HEK293 (cell line): ENCODE results near the gene IQSEC1.

Experiments
- CTCF ChIA-PET: fragments of 350-600 bp; formaldehyde crosslinking; extraction: SDS; loops from one replicate; lab custom pipeline; 2021; ENCODE audit warnings: antibody characterized with exemption; lab: Yijun Ruan, JAX
- POLR2A ChIA-PET: fragments of 300-600 bp; formaldehyde crosslinking; extraction: SDS; loops from one replicate; lab custom pipeline; 2020; ENCODE audit warnings: antibody characterized with exemption, inconsistent platforms; lab: Yijun Ruan, JAX
- H3K27ac ChIP-seq: fragments of 200-500 bp; sonication (Bioruptor generic); 2 replicates; pipeline ENCODE4 v1.5.1; 2014; ENCODE audit warnings: low read depth, low read length, control low read depth, inconsistent platforms; ENCODE audit errors: extremely low read depth
- H3K36me3 ChIP-seq, 2 experiments: fragments of 200-500 bp in 1 of 2; sonication (Bioruptor generic) in 1 of 2; 1 replicate in 1 of 2; 2 replicates in 1 of 2; pipeline ENCODE4 v1.5.1; 2014 to 2017; ENCODE audit warnings: inconsistent platforms in 2 of 2, low read length in 2 of 2; ENCODE audit not compliant: control insufficient read depth in 2 of 2, insufficient read depth in 1 of 2
- H3K4me1 ChIP-seq: fragments of 200-500 bp; sonication (Bioruptor generic); 2 replicates; pipeline ENCODE4 v1.5.1; 2014; ENCODE audit warnings: mild to moderate bottlenecking, low read length, inconsistent platforms; ENCODE audit not compliant: control insufficient read depth, insufficient read depth
- H3K4me3 ChIP-seq: 2 replicates; pipeline ENCODE4 v1.5.1; 2011; ENCODE audit warnings: low read depth, mild to moderate bottlenecking, control low read depth, low read length, moderate library complexity
- H3K9me3 ChIP-seq: fragments of 200-500 bp; sonication (Bioruptor generic); 2 replicates; pipeline ENCODE4 v1.5.1; 2014; ENCODE audit warnings: low read depth, low read length, inconsistent platforms; ENCODE audit not compliant: control insufficient read depth, insufficient read depth
- HOXC10 ChIP-seq: sonication (generic); formaldehyde crosslinking; IDR thresholded peaks from 2 replicates; pipeline ENCODE4 v1.8.1; 2023; ENCODE audit warnings: mild to moderate bottlenecking, missing genetic modification reagents
- IKZF3 ChIP-seq: fragments of 450-650 bp; IDR thresholded peaks from 2 replicates; pipeline ENCODE4 v1.5.0; 2018; ENCODE audit warnings: missing biosample characterization, mild to moderate bottlenecking, missing genetic modification characterization, moderate library complexity
- ZBTB17 ChIP-seq: fragments of 450-650 bp; formaldehyde crosslinking; IDR thresholded peaks from 2 replicates; pipeline ENCODE4 v1.5.1; 2016; ENCODE audit warnings: missing biosample characterization, missing genetic modification characterization
- ZEB2 ChIP-seq: fragments of 450-650 bp; formaldehyde crosslinking; IDR thresholded peaks from 2 replicates; pipeline ENCODE4 v1.5.1; 2016; ENCODE audit warnings: missing biosample characterization, missing genetic modification characterization
- ZIC2 ChIP-seq: fragments of 450-650 bp; formaldehyde crosslinking; IDR thresholded peaks from 2 replicates; pipeline ENCODE4 v1.5.1; 2016; ENCODE audit warnings: missing biosample characterization, missing genetic modification characterization
- ZNF223 ChIP-seq: fragments of 450-650 bp; formaldehyde crosslinking; IDR thresholded peaks from 2 replicates; pipeline ENCODE4 v1.5.1; 2016; ENCODE audit warnings: missing biosample characterization, missing genetic modification characterization
- ZNF292 ChIP-seq: fragments of 450-650 bp; formaldehyde crosslinking; IDR thresholded peaks from 2 replicates; pipeline ENCODE4 v1.5.1; 2016; ENCODE audit warnings: low read depth, missing biosample characterization, missing genetic modification characterization, borderline replicate concordance
- ZNF529 ChIP-seq: fragments of 450-650 bp; formaldehyde crosslinking; IDR thresholded peaks from 2 replicates; pipeline ENCODE4 v1.5.1; 2017; ENCODE audit warnings: missing genetic modification characterization, missing biosample characterization; ENCODE audit not compliant: insufficient replicate concordance
- ZNF544 ChIP-seq: fragments of 450-650 bp; formaldehyde crosslinking; IDR thresholded peaks from 2 replicates; pipeline ENCODE4 v1.5.0; 2017; ENCODE audit warnings: missing biosample characterization, missing genetic modification characterization
- ZNF585B ChIP-seq: fragments of 450-650 bp; formaldehyde crosslinking; IDR thresholded peaks from 2 replicates; pipeline ENCODE4 v1.5.1; 2016; ENCODE audit warnings: missing biosample characterization, missing genetic modification characterization
- ZNF768 ChIP-seq: fragments of 450-650 bp; formaldehyde crosslinking; IDR thresholded peaks from 2 replicates; pipeline ENCODE4 v1.5.1; 2018; ENCODE audit warnings: missing biosample characterization, mild to moderate bottlenecking, missing genetic modification characterization
- ZNF792 ChIP-seq: fragments of 450-650 bp; formaldehyde crosslinking; IDR thresholded peaks from 2 replicates; pipeline ENCODE4 v1.5.1; 2016; ENCODE audit warnings: missing biosample characterization, missing genetic modification characterization
- ZSCAN30 ChIP-seq: fragments of 450-650 bp; IDR thresholded peaks from 2 replicates; pipeline ENCODE4 v1.5.1; 2018; ENCODE audit warnings: missing biosample characterization, mild to moderate bottlenecking, missing genetic modification characterization, moderate library complexity
- TF ChIP-seq, protein P1 (sequence below): fragments of 450-650 bp; formaldehyde crosslinking; IDR thresholded peaks from 2 replicates; pipeline ENCODE4 v1.5.1; 2016; ENCODE audit warnings: missing biosample characterization, missing genetic modification characterization
- TF ChIP-seq, protein P2 (sequence below): fragments of 450-650 bp; formaldehyde crosslinking; IDR thresholded peaks from 2 replicates; pipeline ENCODE4 v1.5.1; 2017; ENCODE audit warnings: missing biosample characterization, mild to moderate bottlenecking, missing genetic modification characterization, moderate library complexity
- TF ChIP-seq, protein P3 (sequence below): fragments of 450-650 bp; IDR thresholded peaks from 2 replicates; pipeline ENCODE4 v1.5.1; 2018; ENCODE audit warnings: missing biosample characterization, missing genetic modification characterization
- TF ChIP-seq, protein P4 (sequence below): fragments of 450-650 bp; IDR thresholded peaks from 2 replicates; pipeline ENCODE4 v1.5.1; 2018; ENCODE audit warnings: missing biosample characterization, mild to moderate bottlenecking, missing genetic modification characterization

Gene IQSEC1

DNA sequence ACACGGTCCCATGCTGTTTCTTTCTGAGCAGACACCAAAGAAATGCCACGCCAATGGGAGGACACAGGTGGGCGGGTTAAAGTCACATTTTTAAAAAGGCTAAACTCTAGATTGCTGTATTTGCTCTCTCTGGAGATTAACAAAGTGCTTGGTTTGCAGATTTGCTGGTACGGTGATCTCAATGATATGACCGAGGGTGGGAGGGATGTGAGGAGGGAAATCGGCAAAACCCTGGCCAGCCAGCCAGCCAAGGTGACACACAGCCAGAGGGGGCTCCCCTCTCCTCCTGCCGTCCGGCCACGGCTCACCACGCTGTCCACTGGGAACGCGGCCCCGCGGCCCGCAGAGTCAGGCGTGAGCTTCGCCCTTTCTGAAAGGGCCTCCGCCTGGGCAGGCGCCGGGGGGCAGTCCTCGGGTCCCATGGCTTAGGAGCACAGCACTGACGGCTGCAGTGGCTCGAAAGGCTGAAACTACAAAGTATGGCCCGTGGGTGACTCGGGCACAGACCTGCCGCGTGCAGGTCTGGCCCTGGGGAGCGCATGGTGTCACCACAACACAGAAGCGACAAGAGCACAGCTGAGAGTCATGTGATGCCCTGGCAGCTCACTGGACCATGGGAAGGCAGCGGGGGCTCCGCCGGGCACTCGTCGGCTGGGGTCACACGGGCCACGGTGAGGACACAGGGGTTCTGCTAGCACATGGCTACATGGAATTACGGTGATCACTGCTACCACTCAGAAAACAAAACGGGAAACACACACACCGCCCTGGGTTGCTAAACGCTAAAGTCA, 174.1 kb downstream of the IQSEC1 start:
- H3K27ac ChIP-seq: no peak overlapping the region
- no peak overlapping the region for H3K4me3 ChIP-seq

DNA sequence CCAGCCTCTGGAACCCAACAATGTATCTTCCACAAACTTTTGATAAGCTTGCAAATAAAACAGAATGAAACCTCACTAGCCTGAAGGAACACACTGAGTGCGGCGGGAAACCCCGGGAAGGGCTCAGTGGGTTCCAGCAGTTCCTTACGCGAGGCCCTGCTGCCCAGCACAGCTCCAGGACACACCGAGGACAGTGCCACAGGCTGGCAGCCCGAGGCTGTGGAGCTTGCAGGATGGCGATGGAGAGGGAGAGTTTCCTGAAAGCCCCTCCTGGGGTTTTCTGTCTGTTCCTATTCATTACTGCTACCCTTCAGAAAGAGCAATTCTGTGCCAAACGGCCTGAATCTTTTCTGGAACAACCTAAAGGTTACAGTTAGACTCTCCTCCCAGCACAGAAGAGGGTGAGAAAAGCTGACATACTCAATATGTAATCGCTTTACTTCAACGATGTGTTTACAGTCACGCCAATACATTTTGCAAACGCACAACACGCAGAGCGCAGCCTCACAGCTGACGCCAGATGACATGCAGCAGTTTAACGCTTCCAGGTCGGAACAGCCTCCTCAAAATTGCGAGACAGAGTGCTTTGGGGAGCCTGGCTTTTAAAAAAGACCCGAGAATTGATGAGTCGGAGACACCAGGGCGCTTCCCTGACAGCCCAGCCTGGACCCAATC, 174.8 kb downstream of the IQSEC1 start:
- Histone ChIP-seq H3K4me1 (no peaks in the 10 kb centered on the region), H3K36me3 (peaks cover 0 to 36% of the 10 kb centered on the region in 2 experiments; a peak in 1 of 3 replicates), H3K4me3 (no peak overlapping the region), H3K27ac (no peak overlapping the region), H3K9me3 (no peaks in the 10 kb centered on the region)
- POLR2A ChIA-PET: no interaction called here
- CTCF ChIA-PET: interaction anchor here (1.3 kb wide), 1 partner anchor 85 kb away, joined by 7 read pairs; no protein-coding TSS in a partner anchor
- TF ChIP-seq ZSCAN30: no peak
- TF ChIP-seq ZNF544 (tag by site-specific recombination): no peak
- no peak for TF ChIP-seq ZNF529 (tag by site-specific recombination)
- TF ChIP-seq IKZF3: no peak
- TF ChIP-seq, protein P1, sequence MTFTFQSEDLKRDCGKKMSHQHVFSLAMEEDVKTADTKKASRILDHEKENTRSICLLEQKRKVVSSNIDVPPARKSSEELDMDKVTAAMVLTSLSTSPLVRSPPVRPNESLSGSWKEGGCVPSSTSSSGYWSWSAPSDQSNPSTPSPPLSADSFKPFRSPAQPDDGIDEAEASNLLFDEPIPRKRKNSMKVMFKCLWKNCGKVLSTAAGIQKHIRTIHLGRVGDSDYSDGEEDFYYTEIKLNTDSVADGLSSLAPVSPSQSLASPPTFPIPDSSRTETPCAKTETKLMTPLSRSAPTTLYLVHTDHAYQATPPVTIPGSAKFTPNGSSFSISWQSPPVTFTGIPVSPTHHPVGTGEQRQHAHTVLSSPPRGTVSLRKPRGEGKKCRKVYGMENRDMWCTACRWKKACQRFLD: no peak
- no peak for TF ChIP-seq ZNF585B
- TF ChIP-seq, protein P2, sequence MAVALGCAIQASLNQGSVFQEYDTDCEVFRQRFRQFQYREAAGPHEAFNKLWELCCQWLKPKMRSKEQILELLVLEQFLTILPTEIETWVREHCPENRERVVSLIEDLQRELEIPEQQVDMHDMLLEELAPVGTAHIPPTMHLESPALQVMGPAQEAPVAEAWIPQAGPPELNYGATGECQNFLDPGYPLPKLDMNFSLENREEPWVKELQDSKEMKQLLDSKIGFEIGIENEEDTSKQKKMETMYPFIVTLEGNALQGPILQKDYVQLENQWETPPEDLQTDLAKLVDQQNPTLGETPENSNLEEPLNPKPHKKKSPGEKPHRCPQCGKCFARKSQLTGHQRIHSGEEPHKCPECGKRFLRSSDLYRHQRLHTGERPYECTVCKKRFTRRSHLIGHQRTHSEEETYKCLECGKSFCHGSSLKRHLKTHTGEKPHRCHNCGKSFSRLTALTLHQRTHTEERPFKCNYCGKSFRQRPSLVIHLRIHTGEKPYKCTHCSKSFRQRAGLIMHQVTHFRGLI (tag by site-specific recombination): no peak
- TF ChIP-seq ZIC2: peak; percentile 66

More for the DNA sequence above, 174.1 kb downstream of the IQSEC1 start:
- no peaks in the 10 kb centered on the region for H3K4me1 ChIP-seq
- H3K36me3 ChIP-seq: peaks cover 0 to 36% of the 10 kb centered on the region in 2 experiments; a peak in 1 of 3 replicates
- CTCF ChIA-PET: interaction anchor here (1.1 to 2.7 kb wide), 3 partner anchors 7 to 85 kb away, joined by 3 to 10 read pairs (median 7); no protein-coding TSS in a partner anchor
- no peak for TF ChIP-seq HOXC10 (CRISPR knock-in tag)
- TF ChIP-seq, protein P3, sequence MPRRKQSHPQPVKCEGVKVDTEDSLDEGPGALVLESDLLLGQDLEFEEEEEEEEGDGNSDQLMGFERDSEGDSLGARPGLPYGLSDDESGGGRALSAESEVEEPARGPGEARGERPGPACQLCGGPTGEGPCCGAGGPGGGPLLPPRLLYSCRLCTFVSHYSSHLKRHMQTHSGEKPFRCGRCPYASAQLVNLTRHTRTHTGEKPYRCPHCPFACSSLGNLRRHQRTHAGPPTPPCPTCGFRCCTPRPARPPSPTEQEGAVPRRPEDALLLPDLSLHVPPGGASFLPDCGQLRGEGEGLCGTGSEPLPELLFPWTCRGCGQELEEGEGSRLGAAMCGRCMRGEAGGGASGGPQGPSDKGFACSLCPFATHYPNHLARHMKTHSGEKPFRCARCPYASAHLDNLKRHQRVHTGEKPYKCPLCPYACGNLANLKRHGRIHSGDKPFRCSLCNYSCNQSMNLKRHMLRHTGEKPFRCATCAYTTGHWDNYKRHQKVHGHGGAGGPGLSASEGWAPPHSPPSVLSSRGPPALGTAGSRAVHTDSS (tag by site-specific recombination): no peak
- TF ChIP-seq ZNF792 (tag by site-specific recombination): no peak
- TF ChIP-seq ZNF292 (tag by site-specific recombination): no peak
- POLR2A ChIA-PET: no interaction called here
- H3K9me3 ChIP-seq: no peaks in the 10 kb centered on the region

DNA sequence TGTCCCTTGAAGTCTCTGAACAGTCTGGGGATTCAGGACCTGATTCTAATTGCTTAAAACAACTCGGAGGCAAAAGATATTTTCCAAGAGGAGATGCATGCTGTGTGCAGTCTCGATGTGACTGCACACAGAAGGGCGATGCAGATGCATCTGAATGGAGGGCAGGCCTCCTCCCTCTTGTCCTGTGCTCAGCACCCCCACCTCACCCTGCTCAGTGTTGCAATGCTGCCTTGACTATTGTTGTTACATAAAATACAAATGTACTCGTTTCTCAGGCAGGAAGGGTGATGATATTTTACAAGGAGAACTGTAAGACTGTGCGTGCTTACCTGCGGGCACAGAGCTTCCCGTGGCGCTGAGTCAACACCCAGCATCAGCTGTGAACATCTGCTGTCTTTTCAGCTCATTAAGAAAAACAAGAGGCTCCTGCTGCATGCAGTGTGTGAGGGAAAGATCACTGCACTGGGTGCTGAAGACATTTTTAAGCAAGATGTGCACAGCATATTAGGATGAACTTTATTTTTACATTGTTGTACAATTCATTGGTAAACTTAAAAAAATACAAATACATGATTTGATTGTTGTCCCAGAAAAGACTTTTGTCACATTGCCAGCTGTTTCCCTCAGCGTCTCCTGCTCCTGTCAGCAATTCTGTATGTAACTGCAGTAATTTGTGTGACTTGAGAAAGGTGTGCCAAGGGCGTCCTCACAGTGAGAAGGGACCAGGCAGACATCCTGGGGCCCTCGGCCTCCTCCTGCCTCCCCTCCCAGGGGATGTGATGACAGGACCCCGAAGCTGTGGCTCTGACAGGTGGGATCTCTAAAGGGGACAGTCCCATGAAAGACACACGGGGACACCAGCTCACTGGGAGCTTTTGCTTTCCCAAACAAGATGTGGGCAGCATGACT, 175.6 kb downstream of the IQSEC1 start:
- CTCF ChIA-PET: interaction anchor here (1.3 kb wide), 1 partner anchor 86 kb away, joined by 7 read pairs; no protein-coding TSS in a partner anchor
- Histone ChIP-seq H3K9me3 (no peaks in the 10 kb centered on the region), H3K27ac (no peak overlapping the region), H3K4me1 (no peaks in the 10 kb centered on the region), H3K4me3 (no peak overlapping the region), H3K36me3 (peaks cover 0 to 33% of the 10 kb centered on the region in 2 experiments; a peak in 1 of 3 replicates)
- POLR2A ChIA-PET: no interaction called here
- TF ChIP-seq ZNF223 (tag by site-specific recombination): no peak
- TF ChIP-seq ZNF768: no peak
- TF ChIP-seq, protein P4, sequence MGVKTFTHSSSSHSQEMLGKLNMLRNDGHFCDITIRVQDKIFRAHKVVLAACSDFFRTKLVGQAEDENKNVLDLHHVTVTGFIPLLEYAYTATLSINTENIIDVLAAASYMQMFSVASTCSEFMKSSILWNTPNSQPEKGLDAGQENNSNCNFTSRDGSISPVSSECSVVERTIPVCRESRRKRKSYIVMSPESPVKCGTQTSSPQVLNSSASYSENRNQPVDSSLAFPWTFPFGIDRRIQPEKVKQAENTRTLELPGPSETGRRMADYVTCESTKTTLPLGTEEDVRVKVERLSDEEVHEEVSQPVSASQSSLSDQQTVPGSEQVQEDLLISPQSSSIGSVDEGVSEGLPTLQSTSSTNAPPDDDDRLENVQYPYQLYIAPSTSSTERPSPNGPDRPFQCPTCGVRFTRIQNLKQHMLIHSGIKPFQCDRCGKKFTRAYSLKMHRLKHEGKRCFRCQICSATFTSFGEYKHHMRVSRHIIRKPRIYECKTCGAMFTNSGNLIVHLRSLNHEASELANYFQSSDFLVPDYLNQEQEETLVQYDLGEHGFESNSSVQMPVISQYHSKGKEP (tag by site-specific recombination): no peak
- 0 out of 2 replicates have a peak, but pooled peaks have one; percentile 12 for TF ChIP-seq ZBTB17 (tag by site-specific recombination)
- TF ChIP-seq ZEB2: no peak
